OCI-M1 (cell line): ENCODE results near the gene NUP85.
"Not testable (repeated sequence)": the region's sequence is repeated elsewhere in the genome, so short reads cannot be mapped to it uniquely, and the experiment has no call there.

Experiments used
- DNase-seq: peaks from one replicate; lab custom pipeline; 2025; lab: John Stamatoyannopoulos, UW

NUP85 gene

DNA sequence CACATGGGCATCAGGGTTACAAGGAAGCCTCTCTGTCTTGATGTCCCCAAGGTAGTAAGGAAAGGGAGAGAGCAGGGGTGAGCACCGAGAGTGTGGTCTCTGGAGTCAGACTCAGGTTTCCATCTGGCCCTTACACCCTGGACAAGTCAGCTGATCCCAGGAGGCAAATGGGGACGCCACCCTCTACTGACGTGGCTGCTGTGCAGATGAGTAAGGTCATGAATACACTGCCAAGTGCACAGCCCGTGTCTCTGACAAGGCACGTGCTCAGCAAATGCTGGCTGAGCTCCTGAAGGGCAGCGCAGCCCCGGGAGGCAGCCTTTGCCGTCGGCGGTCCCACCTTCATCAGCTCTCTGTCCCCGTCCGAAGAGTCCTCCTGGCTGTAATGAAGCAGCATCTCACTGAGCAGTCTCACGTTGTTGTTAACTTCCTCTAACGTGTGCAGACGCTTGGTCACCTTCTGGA is 36.5 kb downstream of the NUP85 start:
- no peak for DNase-seq

DNA sequence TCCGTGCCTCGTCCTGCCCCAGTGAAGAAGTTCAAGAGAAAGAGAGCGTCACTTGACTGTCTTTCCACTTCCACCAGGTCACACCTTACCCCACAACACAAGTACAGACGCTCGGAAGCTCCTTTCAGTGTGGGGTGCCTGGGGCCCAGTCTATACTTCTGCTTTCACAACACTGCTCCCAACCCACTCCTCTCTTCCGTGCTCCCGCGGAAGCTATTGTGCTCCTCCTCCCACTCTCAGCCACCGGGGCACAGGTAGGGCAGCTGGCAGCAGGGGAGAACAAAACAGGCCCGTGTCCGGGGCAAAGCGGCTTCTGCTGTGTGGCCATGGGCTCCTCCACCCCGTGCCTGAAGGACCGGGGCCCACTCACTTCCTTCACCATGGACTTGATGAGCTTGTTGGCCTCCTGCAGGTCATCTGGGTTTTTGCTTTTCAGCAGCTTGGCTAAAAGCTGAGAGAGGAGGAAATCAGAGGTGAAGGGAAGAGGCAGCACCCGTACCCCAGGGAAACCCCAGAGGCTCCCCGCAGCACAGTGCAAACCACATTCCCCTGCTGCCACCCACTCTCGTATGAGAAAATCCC is 37.1 kb downstream of the NUP85 start:
- DNase-seq = no peak

DNA sequence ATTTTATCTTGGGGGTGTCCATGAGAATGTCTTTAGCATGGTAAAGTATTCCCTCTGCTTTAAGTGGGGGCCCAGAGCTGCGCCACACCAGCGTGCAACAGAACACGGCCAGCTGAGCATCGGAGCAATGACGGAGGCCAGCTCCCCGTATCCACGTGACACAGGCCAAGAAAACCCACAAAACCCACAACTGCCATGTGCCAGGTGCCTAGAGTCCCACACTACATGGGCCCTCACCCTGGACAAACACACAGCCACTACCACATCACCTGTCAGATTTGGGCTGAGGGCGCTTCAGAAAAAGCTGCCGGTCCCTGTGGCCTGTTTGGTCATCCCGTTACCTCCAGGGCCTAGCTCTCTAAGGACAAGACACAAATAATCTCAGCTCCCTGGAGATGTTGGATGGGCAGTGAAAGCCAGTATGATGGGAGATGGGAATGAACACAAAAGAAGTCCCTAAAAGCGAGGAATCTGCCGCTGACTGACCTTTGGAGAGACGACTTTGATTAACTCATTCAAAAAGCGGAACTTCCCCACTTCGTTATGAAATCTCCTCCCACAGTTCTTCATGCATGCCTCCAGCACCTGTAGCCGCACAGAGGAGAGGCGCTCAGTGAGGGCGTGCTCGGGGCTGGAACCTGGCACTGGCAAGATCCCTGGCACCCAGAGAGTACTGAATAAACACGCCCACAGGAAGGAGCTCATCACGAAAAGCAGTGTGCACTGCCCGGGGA is 38.8 kb downstream of the NUP85 start:
- DNase-seq = no peak

DNA sequence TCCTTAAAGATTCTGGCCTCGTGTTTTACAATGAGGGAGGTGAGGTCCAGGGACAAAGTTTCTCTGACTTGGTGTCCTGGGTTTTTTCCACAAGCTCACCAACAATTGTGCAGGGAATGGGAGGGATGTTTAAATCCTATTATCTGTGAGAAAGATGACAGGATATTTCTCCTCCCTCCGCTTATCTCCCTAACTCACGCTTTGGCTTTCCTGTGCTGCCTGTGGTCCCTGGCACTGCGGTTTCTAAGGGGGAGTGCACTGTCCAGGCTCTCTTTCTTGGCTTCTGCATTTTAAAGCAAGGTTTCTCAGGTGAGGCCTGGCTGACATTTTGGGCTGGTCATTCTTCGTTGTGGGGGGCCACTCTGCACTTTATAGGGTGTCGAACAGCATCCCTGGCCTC is 39.5 kb downstream of the NUP85 start:
- DNase-seq = no peak

DNA sequence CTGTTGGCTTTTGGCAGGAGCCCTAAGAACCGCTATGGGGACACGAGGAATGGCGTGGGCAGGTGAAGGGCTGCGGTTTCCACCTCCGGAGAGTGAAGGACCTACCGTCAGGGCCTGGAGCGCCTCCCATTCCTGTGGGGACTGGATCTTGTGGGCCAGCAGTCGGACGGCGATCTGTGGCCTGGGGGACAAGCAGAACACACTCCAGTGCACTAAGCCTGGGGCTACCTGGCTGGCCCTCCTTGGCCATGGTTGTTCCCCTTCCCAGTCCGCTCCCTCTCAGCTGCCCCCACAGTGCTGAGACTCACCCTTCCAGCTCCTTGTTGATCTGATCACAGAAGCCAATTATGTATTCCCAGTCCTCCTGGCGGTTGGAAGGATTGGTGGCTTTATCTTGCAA is 40.9 kb downstream of the NUP85 start:
- no peak for DNase-seq

DNA sequence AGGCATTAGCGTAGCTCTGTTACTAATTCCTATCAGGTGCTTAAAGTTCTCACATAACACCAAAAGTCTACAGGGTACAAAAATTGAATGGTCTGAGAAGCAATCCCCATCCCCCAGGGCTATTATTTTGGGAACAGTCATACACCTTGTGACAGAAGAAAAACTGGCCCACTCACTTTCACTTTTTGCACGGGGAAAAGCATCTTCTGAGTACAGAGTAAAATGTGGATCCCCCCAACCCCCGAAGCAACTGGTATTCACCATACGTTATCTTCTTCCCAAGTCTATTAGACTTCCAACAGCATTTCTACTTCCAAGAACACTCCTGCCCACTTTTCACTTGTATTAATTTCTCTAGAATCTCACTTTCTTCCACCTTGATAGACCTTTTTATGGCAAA is 44.1 kb downstream of the NUP85 start:
- DNase-seq = no peak

DNA sequence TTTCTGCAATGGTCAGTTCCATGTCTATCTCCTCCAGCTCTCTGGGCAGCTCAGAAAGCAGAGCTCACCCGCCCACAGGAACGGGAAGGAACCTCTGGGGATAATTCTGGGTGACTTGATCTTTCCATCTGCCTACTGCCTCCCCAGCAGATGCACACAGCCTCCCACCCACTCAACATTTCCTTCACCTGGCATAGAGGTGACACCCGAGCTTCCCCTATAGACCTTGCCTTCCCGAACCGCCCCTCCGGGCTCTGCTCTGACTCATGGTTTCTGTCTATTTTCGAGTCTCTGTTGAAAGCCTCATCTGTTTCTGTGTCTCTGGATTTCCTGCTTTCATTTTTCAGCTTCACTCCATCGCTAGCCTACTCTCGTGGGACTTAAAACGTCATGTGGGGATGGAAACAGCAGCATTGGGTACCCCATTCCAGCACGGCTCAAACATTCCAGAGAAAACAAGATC is 44.6 kb downstream of the NUP85 start:
- DNase-seq = no peak

DNA sequence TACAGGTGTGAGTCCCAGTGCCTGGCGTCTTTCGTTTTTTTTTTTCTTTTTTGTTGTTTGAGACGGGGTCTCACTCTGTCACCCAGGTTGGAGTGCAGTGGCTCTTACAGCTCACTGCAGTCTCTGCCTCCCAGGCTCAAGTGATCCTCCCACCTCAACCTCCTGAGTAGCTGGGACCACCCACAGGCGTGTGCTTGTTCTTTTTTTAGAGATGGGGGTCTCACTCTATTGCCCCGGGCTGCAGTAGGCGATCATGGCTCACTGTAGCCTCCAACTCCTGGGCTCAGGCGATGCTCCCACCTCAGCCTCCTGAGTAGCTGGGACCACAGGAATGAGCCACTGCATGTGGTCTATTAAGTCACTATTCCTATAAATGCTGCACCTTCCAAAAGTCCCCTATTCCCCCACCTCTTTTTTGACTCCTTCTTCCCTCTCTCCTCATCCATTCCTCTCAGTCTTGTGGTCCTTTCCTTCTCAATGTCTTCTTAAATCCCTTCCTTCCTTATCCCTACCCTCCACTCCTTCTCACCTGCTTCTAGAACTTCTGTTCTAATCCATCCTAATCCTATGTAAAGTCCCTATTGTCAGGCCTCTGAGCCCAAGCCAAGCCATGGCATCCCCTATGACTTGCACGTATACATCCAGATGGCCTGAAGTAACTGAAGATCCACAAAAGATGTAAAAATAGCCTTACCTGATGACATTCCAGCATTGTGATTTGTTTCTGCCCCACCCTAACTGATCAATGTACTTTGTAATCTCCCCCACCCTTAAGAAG is 46.7 kb downstream of the NUP85 start:
- no peak for DNase-seq

DNA sequence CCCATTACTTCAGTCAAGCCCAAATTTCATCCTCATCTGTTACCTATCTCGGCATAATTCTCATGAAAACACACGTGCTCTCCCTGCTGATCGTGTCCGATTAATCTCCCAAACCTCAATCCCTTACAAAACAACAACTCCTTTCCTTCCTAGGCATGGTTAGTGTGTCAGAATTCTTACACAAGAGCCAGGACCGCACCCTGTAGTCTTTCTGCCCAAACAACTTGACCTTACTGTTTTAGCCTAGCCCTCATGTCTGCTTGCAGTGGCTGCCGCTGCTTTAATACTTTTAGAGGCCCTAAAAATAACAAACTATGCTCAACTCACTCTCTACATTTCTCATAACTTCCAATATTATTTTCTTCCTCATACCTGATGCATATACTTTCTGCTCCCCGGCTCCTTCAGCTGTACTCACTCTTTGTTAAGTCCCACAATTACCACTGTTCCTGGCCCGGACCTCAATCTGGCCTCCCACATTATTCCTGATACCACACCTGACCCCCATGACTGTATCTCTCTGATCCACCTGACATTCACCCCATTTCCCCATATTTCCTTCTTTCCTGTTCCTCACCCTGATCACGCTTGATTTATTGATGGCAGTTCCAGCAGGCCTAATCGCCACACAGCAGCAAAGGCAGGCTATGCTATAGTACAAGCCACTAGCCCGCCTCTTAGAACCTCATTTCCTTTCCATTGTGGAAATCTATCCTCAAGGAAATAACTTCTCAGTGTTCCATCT is 50.6 kb downstream of the NUP85 start:
- not testable (repeated sequence) for DNase-seq

DNA sequence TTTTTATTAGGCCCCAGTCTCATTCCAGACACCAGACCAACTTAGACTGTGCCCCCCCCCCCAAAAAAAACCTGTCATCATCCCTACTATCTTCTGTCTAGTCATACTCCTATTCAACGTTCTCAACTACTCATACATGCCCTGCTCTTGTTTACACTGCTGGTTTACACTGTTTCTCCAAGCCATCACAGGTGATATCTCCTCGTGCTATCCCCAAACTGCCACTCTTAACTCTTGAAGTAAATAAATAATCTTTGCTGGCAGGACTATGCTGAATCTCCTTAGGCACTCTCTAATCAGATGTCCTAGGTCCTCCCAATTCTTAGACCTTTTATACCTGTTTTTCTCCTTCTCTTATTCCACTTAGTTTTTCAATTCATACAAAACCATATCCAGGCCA is 51.7 kb downstream of the NUP85 start:
- DNase-seq = not testable (repeated sequence)

DNA sequence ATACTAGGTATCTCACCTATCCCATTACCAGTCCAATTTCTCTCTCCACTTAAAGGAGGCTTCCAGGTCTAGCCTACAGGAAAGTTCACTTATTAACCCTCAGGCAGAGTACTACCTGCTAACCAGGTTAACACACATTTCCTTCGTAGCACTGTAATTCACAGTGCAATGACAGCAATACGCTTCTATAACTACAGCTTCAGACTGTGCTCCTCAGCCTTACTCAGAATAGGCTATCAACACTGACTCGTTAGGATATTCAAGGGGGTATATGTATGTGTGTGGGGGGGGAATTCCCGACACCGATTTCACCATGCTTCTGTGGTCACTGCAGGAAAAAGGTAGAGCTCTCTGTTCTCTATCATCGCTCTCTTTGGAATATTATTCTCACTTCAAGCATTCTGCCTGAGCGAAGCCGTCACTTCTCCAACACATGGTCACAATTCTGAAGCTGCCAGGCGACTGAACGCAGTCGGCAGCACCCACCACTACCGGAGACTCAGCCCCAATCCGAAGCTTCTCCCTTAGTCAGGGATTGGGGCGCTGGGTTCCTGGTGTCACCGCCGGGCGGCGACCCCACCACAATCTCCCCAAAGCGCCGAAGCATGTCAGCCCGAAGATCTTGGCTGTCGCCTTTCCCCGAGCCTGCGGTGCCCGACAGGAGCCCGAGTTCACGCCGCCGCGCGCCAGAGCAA is 55.3 kb downstream of the NUP85 start:
- DNase-seq = peak; percentile 49

DNA sequence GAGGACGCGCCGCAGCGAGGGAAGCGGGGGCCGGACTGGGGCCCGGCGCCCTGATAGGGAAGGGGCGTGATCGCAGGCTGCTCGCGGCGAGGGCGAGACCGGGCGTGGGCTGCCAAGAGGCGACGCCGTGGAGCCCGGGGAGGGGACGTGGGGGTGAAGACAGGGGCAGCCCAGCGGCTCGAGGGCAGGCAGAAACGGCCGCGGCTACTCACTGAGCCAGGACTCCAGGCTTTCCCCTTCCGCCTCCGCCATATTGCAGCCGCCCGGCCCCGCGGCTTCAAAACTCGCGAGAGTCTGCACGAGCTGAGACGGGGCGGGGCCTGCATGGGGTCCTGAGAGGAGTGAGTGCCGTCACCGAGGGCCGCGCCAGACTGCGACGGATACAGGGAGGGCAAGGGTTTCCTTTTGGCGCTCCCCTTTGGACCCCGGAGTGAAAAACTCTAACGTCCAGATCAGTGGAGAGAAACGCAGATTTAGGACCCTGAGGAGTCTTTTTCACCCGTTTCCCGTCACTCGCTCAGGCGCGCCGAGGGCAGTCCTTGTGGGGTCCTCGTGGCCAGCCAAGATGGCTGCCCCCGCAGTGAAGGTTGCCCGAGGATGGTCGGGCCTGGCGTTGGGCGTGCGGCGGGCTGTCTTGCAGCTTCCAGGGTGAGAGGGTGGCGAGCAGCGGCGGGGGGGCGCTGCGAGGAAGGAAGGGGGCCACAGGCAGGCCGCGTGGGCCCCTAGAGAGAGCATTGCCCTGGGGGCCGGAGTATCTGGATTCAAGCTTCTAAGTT is 56.0 kb downstream of the NUP85 start, which contains the start of the genes GGA3 and MRPS7:
GGA3 (minus strand) TSS at position 271 of the 776 bp plus-strand sequence; CDS start at position 252, 19 bp downstream.
MRPS7 (plus strand) TSS at position 544 of the 776 bp plus-strand sequence; CDS start at position 566, 22 bp downstream.
- peak; percentile 96 for DNase-seq

DNA sequence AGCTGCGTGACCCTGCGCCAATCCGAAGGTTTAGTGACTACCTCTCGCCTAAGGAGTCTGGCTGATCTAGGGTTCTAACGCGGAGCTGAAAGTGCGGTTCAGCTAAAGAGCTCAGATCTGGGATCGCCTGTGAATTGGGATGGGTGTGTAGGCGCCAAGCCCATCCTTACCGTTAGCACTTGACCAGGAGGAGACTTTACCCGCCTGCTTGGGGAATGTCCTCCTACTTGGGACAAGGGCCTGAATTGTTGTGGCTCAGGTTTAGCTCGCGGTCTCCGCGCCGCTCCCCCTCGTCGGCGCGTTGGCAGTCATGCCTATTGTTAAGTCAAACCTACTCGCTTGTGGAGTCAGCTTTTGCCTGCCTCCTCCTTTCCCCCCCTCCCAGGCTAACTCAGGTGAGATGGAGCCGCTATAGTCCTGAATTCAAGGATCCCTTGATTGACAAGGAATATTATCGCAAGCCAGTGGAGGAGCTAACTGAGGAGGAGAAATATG is 56.7 kb downstream of the NUP85 start:
- DNase-seq = no peak

DNA sequence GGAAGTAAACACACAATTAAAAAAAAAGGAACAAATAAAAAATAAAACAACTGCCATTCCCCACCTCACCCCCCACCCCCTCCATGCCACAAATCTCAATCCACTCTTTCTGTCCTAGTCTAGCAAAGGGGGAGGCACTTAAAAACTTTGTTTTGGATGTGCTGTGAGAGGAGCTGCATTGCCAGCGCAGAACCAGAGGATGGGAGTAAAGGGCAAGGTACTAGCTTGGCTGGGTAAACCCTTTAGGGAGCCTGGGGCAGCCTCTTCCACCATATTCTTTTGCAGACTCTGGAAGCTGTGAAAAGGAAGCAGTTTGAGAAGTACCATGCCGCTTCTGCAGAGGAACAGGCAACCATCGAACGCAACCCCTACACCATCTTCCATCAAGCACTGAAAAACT is 57.6 kb downstream of the NUP85 start:
- no peak for DNase-seq

DNA sequence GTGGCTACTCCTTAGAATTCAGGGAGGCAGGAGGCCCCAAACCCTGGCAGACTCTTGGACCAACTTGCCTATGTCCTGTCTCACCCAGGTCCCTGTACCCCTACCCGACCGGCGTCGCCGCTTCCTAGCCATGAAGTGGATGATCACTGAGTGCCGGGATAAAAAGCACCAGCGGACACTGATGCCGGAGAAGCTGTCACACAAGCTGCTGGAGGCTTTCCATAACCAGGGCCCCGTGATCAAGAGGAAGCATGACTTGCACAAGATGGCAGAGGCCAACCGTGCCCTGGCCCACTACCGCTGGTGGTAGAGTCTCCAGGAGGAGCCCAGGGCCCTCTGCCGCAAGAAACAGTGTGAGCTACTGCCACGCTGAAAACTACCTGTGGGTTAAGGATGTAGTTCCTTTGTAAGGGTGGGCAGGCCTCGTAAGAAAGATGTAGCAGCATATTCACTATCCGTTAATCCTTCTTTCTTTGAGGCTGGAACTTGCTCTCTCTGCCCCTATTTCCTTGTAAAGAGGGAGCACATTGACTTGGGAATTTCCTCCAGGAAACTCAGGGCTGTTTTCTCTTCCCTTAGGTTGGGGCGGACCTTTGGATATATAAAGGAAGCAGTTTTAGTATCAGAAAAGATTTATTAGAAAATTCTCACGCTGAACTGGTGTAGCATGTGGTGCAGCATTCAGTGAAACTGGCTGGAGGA is 60.3 kb downstream of the NUP85 start:
- DNase-seq = no peak

DNA sequence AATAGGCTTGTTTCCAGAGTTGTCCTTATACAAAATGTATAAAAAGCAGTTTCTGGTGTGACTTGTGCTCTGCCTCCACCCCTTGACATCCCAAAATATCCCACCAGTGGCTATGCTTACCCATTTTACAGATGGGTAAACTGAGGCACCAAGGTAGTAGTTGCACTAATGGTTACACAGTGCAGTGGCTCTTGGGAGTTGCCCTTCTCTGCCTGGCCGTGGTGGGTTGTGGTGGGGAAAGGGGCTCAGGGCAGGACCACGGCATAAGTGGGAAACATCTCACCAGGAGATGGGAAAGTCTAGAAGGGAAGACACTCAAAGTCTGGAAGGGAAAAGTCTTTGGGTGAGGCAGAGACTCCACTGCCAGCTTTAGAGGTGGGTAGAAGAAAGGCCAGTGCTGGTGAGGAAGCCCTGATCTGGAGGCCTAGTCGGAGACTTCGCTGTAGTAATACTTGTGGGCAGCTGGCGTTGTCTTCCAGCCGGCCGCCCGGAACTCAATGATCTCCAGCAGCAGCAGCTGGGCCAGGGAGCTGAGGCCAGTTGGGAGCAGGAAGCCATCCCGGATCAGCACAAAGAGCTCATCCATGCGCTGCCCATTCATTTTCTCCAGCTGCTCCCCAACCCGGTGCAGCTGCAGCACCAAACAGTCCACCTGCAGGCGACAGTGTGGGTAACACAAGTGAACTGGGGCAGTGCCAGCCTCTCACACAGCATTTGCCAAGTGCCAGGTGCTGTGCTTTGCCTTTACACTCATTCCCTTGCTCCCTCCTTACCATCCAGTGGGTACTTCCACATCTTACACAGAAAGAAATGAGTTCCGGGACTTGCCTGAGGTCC is 61.1 kb downstream of the NUP85 start:
- no peak for DNase-seq

DNA sequence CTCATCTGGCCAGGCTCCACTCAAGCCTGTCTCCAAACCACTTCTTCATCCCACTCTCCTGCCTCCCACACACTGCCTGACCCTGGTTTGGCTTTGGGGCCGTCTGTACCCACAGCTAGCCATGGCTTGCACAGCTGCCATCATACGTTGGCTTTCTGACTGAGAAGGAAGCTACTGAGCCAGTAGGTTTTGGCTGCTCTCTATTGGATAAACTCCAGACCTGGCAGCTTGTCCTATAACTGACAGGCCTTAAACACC is 61.6 kb downstream of the NUP85 start:
- DNase-seq = peak; percentile 4

DNA sequence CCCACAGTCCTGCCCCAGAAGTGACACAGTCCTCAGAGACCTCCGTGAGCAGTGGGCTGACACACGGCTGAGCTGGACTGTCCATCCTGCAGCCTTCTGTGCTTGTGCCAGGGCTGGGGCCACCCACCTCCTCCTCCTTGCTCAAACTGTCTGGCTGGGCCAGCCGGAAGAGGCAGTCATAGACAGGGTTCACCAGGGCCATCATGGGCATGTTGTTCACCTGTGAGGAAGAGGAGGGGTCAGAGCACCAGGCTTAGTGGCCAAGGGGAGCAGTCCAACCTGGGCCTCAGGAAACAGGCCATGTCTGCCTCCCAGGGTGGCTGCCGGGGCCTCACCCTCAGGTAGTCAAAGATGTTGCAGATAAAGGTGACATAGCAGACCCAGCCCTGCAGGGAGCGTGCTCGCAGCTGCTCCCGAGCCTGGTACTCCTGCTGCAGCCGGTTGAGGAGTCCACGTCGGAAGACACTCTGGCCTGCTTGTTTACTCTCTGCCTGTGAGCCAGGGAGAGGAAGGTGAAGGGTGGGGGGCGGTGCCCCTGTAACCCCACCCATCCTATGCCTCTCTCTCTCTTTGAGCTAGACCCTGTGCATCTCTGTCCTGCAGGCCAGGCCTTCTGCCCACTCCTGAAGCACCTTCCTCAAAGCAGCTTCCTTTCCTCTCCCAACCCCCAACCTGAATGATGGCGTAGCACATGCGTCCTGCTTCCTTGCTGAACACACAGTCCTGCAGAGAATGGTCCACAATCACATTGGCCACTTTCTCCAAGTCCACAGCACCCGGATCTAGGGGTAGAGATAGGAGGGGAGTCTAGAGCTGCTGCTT is 62.1 kb downstream of the NUP85 start:
- no peak for DNase-seq
